OCI-LY1 (cell line): ENCODE measurements around the gene BLM.

Experiments
- EZH2 ChIP-seq: fragments of 200-600 bp; sonication (generic), shearing (Covaris generic); IDR thresholded peaks from 2 replicates; pipeline ENCODE4 v1.8.0; 2017; ENCODE audit warnings: borderline replicate concordance, mixed run types, mild to moderate bottlenecking, antibody characterized with exemption, low read length, moderate library complexity, mixed read lengths
- TF ChIP-seq, protein P1 (sequence below): fragments of 200-600 bp; sonication (generic), shearing (Covaris generic); IDR thresholded peaks from 2 replicates; pipeline ENCODE4 v1.5.1; 2017; ENCODE audit warnings: mild to moderate bottlenecking, antibody characterized with exemption, low read length, moderate library complexity, mixed read lengths

DNA sequence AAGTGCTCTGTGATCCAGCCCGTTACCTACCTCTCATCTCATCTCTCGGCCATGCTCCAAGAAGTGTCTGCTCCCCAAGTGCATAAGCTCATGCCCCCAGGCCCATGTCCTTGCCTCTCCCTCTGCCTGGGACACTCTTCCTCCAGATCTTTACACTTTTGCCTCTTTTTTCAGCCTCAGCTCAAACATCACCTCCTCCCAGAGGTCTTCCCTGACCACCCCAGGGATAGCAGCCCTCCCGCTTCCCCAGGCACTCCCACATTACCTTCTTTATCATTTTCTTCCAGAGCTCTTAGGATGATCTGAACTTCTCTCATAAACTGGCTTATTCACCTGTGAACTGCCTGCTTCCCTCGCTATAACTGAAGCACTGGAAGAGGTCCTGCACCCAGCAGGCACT is 148.6 kb downstream of the BLM start:
- TF ChIP-seq, protein P1, sequence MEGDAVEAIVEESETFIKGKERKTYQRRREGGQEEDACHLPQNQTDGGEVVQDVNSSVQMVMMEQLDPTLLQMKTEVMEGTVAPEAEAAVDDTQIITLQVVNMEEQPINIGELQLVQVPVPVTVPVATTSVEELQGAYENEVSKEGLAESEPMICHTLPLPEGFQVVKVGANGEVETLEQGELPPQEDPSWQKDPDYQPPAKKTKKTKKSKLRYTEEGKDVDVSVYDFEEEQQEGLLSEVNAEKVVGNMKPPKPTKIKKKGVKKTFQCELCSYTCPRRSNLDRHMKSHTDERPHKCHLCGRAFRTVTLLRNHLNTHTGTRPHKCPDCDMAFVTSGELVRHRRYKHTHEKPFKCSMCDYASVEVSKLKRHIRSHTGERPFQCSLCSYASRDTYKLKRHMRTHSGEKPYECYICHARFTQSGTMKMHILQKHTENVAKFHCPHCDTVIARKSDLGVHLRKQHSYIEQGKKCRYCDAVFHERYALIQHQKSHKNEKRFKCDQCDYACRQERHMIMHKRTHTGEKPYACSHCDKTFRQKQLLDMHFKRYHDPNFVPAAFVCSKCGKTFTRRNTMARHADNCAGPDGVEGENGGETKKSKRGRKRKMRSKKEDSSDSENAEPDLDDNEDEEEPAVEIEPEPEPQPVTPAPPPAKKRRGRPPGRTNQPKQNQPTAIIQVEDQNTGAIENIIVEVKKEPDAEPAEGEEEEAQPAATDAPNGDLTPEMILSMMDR: no peak
- TF ChIP-seq EZH2: no peak
